Panc1 (cell line): Measurements from ENCODE around the gene ENTPD5. TPM values are rescaled to one million over a fixed set of nuclear protein-coding genes. Genes with fewer than 3 reads are reported as not detected.

Experiments
- ATAC-seq: fragments of 200-7000 bp; cut with Tn5 transposase; 2 replicates; pipeline ENCODE4 v1.9.1; 2020; ENCODE audit warnings: mild to moderate bottlenecking, moderate library complexity
- BruUV-seq: library from RNA; stranded (reverse); fragments of 400-500 nt; replicated peaks from 2 replicates; lab custom pipeline; 2021; lab: Mats Ljungman, UMichigan
- CTCF ChIA-PET: fragments of 300-600 bp; sonication (Branson Sonifier 250); formaldehyde crosslinking; loops from one replicate; lab custom pipeline; 2022; ENCODE audit warnings: antibody characterized with exemption; lab: Charles Lee
- POLR2A ChIA-PET: fragments of 300-600 bp; sonication (Branson Sonifier 250); formaldehyde crosslinking; loops from one replicate; lab custom pipeline; 2022; ENCODE audit warnings: antibody characterized with exemption; lab: Charles Lee
- DNase-seq: peaks from one replicate; pipeline ENCODE4 v3.0.0-alpha.2; 2010; ENCODE audit warnings: low read depth, low spot score
- H3K27ac ChIP-seq: 2 replicates; pipeline ENCODE4 v1.5.1; 2011; ENCODE audit warnings: mild to moderate bottlenecking, low read length, inconsistent platforms
- H3K27me3 ChIP-seq: fragments of 200-500 bp; sonication (Bioruptor generic); 2 replicates; pipeline ENCODE4 v1.6.0; 2014; ENCODE audit warnings: low read length, inconsistent platforms; ENCODE audit not compliant: control insufficient read depth, insufficient read depth
- H3K36me3 ChIP-seq: fragments of 200-500 bp; sonication (Bioruptor generic); 2 replicates; pipeline ENCODE4 v1.5.1; 2014; ENCODE audit warnings: inconsistent platforms, mild to moderate bottlenecking, low read length, moderate library complexity; ENCODE audit not compliant: control insufficient read depth, insufficient read depth
- H3K4me1 ChIP-seq: 2 replicates; pipeline ENCODE4 v1.5.1; 2011; ENCODE audit warnings: inconsistent platforms, mild to moderate bottlenecking, low read length, moderate library complexity; ENCODE audit not compliant: control insufficient read depth, insufficient read depth
- H3K4me3 ChIP-seq, 2 experiments: 2 replicates each; pipeline ENCODE4 v1.5.1; 2011 to 2012; ENCODE audit warnings: low read depth in 2 of 2, low read length in 2 of 2, mild to moderate bottlenecking in 2 of 2, inconsistent platforms in 1 of 2, moderate library complexity in 1 of 2
- H3K9me3 ChIP-seq: fragments of 200-500 bp; sonication (Bioruptor generic); 2 replicates; pipeline ENCODE4 v1.5.1; 2014; ENCODE audit warnings: low read depth, mild to moderate bottlenecking, inconsistent platforms, low read length, moderate library complexity; ENCODE audit not compliant: control insufficient read depth, insufficient read depth
- CTCF ChIP-seq: fragments of 450-650 bp; IDR thresholded peaks from 2 replicates; pipeline ENCODE4 v1.5.1; 2017; ENCODE audit warnings: mild to moderate bottlenecking
- POLR2AphosphoS5 ChIP-seq: IDR thresholded peaks from 2 replicates; pipeline ENCODE4 v1.6.1; 2012; ENCODE audit warnings: mild to moderate bottlenecking, low read depth, low read length, moderate library complexity
- REST ChIP-seq, 2 experiments: IDR thresholded peaks; 2 replicates each; pipeline ENCODE4 v1.6.1; 2011 to 2012; ENCODE audit warnings: low read depth in 2 of 2, control low read depth in 1 of 2, low read length in 1 of 2, mild to moderate bottlenecking in 1 of 2, moderate library complexity in 1 of 2; ENCODE audit not compliant: insufficient read depth in 1 of 2
- SIN3A ChIP-seq: IDR thresholded peaks from 2 replicates; pipeline ENCODE4 v1.6.1; 2012; ENCODE audit warnings: low read depth, mild to moderate bottlenecking, low read length, moderate library complexity, borderline replicate concordance; ENCODE audit not compliant: insufficient read depth
- TCF7L2 ChIP-seq: IDR thresholded peaks from 2 replicates; pipeline ENCODE4 v1.6.1; 2011; ENCODE audit warnings: mild to moderate bottlenecking, low read depth, low read length, inconsistent platforms
- in situ Hi-C: cut with HindIII; loops from 2 replicates; pipeline ENCODE4 v1.10.0; 2016; ENCODE audit warnings: low sequenced_read_pairs, low pct_unique_long_range_greater_than_20kb
- intact Hi-C: fragments of 100-400 bp; cut with micrococcal nuclease; formaldehyde crosslinking; loops from one replicate; pipeline ENCODE4 v1.10.0; 2022; ENCODE audit not compliant: unreplicated experiment
- total RNA-seq: library from RNA; stranded (reverse); gene quantifications from one replicate; pipeline ENCODE4 v1.2.1, GENCODE V29; 2021; ENCODE audit not compliant: unreplicated experiment

ENTPD5 gene
- total RNA-seq, 1 experiment from 2014 or later, result 13.0 TPM

- ChIA-PET POLR2A (no interaction called here), CTCF (no interaction called here)
- peaks cover 34% of the 10 kb centered on the region for H3K36me3 ChIP-seq
- no peaks in the 10 kb centered on the region for H3K4me1 ChIP-seq
- TF ChIP-seq POLR2AphosphoS5 (no peak), CTCF (no peak), SIN3A (no peak), REST (IDR thresholded peaks at IDR 0.05; ENCODE audit: insufficient read depth in 1 of 2, low read depth in 2 of 2, low read length in 1 of 2) (no peak), TCF7L2 (no peak)
- no peak overlapping the region for H3K27ac ChIP-seq
- no peak overlapping the region for H3K4me3 ChIP-seq
- intact Hi-C loops (no loop called here), in situ Hi-C loops (no loop called here)
- DNase-seq (no peak), ATAC-seq (no peak)
- BruUV-seq, result TSS peak; percentile 30
- H3K9me3 ChIP-seq, result no peaks in the 10 kb centered on the region
- no peaks in the 10 kb centered on the region for H3K27me3 ChIP-seq
These were observed 109.4 kb downstream of the ENTPD5 start for GRCh38 chr14:73909681-73910080.

Other genes starting within 250 kb of the ENTPD5 start
- gene PTGR2, start 167.5 kb downstream of the ENTPD5 start, total RNA-seq, result 17.1 TPM
- gene ZNF410, start 132.4 kb downstream of the ENTPD5 start, total RNA-seq, result 31.2 TPM
- gene FAM161B, start 69.2 kb downstream of the ENTPD5 start, total RNA-seq, result 2.2 TPM
- 18.5 TPM for gene COQ6, start 69.0 kb downstream of the ENTPD5 start, total RNA-seq
- 1.9 TPM for gene BBOF1, start 61 bp upstream of the ENTPD5 start, total RNA-seq
- 2.1 TPM for gene ALDH6A1, start 65.2 kb upstream of the ENTPD5 start, total RNA-seq
- 6.7 TPM for gene LIN52, start 65.7 kb upstream of the ENTPD5 start, total RNA-seq
- gene VSX2, start 220.2 kb upstream of the ENTPD5 start, total RNA-seq, result not detected